Measurements from ENCODE around the gene PPP1R9A. TPM values are rescaled to one million over a fixed set of nuclear protein-coding genes. Genes with fewer than 3 reads are reported as not detected.

PPP1R9A gene
- total and polyA plus RNA-seq, 10 of the 15 experiments (the other 5 are each of a cell fraction or from before 2014, with no cell fraction given), result 0.04 to 0.12 TPM; not detected in 8

DNA sequence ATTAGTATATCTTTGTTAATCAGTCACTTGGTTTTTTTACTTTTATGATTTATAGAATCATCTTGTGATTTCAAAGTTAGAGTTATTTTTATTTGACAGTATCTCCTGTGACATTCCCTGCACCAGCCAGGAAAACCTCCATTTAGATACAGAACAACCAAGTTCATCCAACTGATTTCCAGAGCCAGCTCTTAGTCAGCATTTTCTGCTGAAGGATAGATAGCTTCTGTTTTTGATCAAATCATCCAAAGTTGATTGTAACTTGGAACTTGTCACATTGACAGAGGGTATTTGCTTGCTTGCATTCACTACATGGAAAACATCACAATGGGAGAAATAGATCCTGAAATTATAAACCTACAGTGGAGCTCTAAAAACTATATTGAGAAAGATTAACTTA, 294.3 kb downstream of the PPP1R9A start:
- H3K9ac ChIP-seq (ENCODE audit: control insufficient read depth, insufficient read depth, low read length), result no peak overlapping the region
- SMC1A ChIA-PET (ENCODE audit: uncharacterized antibody, unreplicated experiment), result interaction anchor here (0.9 to 1.6 kb wide), 4 partner anchors 248 to 752 kb away, joined by 3 to 8 read pairs (median 4); no protein-coding TSS in a partner anchor
- no peaks in the 10 kb centered on the region for H3K36me3 ChIP-seq (ENCODE audit: control insufficient read depth in 2 of 2, insufficient read depth in 2 of 2, low read length in 1 of 2)
- in situ Hi-C loops (cut with MboI) (no loop called here), intact Hi-C loops (cut with micrococcal nuclease; ENCODE audit: unreplicated experiment) (no loop called here)
- no peaks in the 10 kb centered on the region for H3K27me3 ChIP-seq (replicated peaks in 1 of 2; ENCODE audit: control insufficient read depth in 2 of 2, insufficient read depth in 2 of 2, low read length in 1 of 2)
- FAIRE-seq (no peak), DNase-seq (ENCODE audit: low read depth, low spot score) (no peak), ATAC-seq (no peak)
- no peak overlapping the region for H3K27ac ChIP-seq (ENCODE audit: control insufficient read depth, insufficient read depth)
- no peak overlapping the region for H3K4me3 ChIP-seq
- H3K4me1 ChIP-seq (ENCODE audit: control insufficient read depth, insufficient read depth, low read length), result no peaks in the 10 kb centered on the region
- TF ChIP-seq, protein P1, sequence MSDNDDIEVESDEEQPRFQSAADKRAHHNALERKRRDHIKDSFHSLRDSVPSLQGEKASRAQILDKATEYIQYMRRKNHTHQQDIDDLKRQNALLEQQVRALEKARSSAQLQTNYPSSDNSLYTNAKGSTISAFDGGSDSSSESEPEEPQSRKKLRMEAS (IDR thresholded peaks at IDR 0.05; ENCODE audit: low read depth, low read length), result no peak
- TF ChIP-seq, protein P2, sequence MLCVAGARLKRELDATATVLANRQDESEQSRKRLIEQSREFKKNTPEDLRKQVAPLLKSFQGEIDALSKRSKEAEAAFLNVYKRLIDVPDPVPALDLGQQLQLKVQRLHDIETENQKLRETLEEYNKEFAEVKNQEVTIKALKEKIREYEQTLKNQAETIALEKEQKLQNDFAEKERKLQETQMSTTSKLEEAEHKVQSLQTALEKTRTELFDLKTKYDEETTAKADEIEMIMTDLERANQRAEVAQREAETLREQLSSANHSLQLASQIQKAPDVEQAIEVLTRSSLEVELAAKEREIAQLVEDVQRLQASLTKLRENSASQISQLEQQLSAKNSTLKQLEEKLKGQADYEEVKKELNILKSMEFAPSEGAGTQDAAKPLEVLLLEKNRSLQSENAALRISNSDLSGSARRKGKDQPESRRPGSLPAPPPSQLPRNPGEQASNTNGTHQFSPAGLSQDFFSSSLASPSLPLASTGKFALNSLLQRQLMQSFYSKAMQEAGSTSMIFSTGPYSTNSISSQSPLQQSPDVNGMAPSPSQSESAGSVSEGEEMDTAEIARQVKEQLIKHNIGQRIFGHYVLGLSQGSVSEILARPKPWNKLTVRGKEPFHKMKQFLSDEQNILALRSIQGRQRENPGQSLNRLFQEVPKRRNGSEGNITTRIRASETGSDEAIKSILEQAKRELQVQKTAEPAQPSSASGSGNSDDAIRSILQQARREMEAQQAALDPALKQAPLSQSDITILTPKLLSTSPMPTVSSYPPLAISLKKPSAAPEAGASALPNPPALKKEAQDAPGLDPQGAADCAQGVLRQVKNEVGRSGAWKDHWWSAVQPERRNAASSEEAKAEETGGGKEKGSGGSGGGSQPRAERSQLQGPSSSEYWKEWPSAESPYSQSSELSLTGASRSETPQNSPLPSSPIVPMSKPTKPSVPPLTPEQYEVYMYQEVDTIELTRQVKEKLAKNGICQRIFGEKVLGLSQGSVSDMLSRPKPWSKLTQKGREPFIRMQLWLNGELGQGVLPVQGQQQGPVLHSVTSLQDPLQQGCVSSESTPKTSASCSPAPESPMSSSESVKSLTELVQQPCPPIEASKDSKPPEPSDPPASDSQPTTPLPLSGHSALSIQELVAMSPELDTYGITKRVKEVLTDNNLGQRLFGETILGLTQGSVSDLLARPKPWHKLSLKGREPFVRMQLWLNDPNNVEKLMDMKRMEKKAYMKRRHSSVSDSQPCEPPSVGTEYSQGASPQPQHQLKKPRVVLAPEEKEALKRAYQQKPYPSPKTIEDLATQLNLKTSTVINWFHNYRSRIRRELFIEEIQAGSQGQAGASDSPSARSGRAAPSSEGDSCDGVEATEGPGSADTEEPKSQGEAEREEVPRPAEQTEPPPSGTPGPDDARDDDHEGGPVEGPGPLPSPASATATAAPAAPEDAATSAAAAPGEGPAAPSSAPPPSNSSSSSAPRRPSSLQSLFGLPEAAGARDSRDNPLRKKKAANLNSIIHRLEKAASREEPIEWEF (IDR thresholded peaks at IDR 0.05; ENCODE audit: insufficient replicate concordance, low read depth, low read length), result no peak
- TF ChIP-seq, protein P3, sequence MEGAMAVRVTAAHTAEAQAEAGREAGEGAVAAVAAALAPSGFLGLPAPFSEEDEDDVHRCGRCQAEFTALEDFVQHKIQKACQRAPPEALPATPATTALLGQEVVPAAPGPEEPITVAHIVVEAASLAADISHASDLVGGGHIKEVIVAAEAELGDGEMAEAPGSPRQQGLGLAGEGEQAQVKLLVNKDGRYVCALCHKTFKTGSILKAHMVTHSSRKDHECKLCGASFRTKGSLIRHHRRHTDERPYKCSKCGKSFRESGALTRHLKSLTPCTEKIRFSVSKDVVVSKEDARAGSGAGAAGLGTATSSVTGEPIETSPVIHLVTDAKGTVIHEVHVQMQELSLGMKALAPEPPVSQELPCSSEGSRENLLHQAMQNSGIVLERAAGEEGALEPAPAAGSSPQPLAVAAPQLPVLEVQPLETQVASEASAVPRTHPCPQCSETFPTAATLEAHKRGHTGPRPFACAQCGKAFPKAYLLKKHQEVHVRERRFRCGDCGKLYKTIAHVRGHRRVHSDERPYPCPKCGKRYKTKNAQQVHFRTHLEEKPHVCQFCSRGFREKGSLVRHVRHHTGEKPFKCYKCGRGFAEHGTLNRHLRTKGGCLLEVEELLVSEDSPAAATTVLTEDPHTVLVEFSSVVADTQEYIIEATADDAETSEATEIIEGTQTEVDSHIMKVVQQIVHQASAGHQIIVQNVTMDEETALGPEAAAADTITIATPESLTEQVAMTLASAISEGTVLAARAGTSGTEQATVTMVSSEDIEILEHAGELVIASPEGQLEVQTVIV (IDR thresholded peaks at IDR 0.05; ENCODE audit: borderline replicate concordance, partially characterized antibody), result no peak
- TF ChIP-seq NBN (IDR thresholded peaks at IDR 0.05), result no peak
- TF ChIP-seq, protein P4, sequence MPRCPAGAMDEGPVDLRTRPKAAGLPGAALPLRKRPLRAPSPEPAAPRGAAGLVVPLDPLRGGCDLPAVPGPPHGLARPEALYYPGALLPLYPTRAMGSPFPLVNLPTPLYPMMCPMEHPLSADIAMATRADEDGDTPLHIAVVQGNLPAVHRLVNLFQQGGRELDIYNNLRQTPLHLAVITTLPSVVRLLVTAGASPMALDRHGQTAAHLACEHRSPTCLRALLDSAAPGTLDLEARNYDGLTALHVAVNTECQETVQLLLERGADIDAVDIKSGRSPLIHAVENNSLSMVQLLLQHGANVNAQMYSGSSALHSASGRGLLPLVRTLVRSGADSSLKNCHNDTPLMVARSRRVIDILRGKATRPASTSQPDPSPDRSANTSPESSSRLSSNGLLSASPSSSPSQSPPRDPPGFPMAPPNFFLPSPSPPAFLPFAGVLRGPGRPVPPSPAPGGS (IDR thresholded peaks at IDR 0.05; ENCODE audit: borderline replicate concordance, insufficient read depth, low read depth, low read length, poor library complexity, severe bottlenecking), result no peak
- no peak for TF ChIP-seq RUNX3 (IDR thresholded peaks at IDR 0.05; ENCODE audit: low read length)
- no peak for TF ChIP-seq FOS (IDR thresholded peaks at IDR 0.05; ENCODE audit: borderline replicate concordance, extremely low read depth, insufficient read length)
- no peaks in the 10 kb centered on the region for H4K20me1 ChIP-seq (ENCODE audit: control insufficient read depth, insufficient read depth)
- BruUV-seq (replicated peaks), result no TSS peak
- no peak overlapping the region for H3K4me2 ChIP-seq (ENCODE audit: control insufficient read depth, insufficient read depth)
- no peak overlapping the region for H2AFZ ChIP-seq (ENCODE audit: control insufficient read depth, low read depth, low read length)
- no peaks in the 10 kb centered on the region for H3K79me2 ChIP-seq (ENCODE audit: control insufficient read depth, insufficient read depth, low read length)
- POLR2A ChIA-PET, result no interaction called here
- CTCF ChIA-PET, result interaction anchor here (0.7 to 6.0 kb wide), 8 partner anchors 11 to 752 kb away, joined by 3 to 56 read pairs (median 6); no protein-coding TSS in a partner anchor
- RAD21 ChIA-PET (ENCODE audit: unreplicated experiment), result interaction anchor here (0.8 to 2.4 kb wide), 5 partner anchors 275 to 755 kb away, joined by 4 to 15 read pairs (median 4); no protein-coding TSS in a partner anchor
- H3K9me3 ChIP-seq (replicated peaks; ENCODE audit: control insufficient read depth, insufficient read depth, low read length), result no peaks in the 10 kb centered on the region

Measured in GM12878 (cell line).